ENCODE results near the gene ITGA11.

ITGA11 gene

GRCh38 chr15:68289057-68289456, 142.9 kb downstream of the ITGA11 start:
- no peak for DNase-seq (ENCODE audit: low spot score)
- TF ChIP-seq CTCF (IDR thresholded peaks at IDR 0.05; ENCODE audit: extremely low read depth, missing control alignments) = no peak

DNA sequence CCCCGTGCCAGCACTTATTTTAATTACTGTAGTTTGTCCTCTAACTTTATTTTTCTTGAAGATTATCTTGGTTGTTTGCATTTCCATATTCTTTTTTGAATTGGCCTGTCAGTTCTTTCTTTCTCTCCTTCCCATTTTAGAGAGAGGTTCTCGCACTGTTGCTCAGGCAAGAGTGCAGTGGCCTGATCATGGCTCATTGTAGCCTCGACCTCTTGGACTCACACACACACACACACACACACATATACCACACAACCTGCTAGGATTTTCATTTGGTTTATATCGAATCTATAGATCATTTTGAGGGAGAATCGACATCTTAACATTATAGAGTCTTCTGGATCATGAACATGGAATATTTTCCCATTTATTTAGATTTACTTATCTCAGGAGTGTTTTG, 145.7 kb downstream of the ITGA11 start:
- no peak for DNase-seq (ENCODE audit: low spot score)
- no peak for TF ChIP-seq CTCF (IDR thresholded peaks at IDR 0.05; ENCODE audit: extremely low read depth, missing control alignments)

GRCh38 chr15:68285259-68285980, 146.5 kb downstream of the ITGA11 start:
- TF ChIP-seq CTCF (IDR thresholded peaks at IDR 0.05; ENCODE audit: extremely low read depth, missing control alignments) = no peak

DNA sequence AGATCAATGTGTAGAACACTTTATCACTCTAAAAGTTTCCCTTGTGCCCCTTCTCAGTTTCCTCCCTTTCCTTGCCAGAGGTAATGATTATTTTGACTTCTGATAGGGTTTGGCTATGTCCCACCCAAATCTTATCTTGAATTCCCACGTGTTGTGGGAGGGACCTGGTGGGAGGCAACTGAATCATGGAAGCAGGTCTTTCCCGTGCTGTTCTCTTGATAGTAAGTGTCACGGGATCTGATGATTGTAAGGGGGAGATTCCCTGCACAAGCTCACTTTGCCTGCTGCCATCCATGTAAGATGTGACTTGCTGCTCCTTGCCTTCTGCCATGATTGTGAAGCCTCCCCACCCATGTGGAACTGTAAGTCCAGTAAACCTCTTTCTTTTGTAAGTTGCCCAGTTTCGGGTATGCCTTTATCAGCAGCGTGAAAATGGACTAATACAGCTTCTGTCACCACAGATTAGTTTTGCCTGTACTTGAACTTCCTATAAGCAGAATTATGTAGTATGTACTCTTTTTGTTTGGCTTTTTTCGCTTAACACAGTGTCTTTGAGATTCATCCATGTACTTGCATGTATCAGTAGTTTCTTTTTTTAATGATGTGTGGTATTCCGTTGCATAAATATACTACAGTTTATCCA, 147.2 kb downstream of the ITGA11 start:
- DNase-seq (ENCODE audit: low spot score) = no peak
- TF ChIP-seq CTCF (IDR thresholded peaks at IDR 0.05; ENCODE audit: extremely low read depth, missing control alignments) = no peak

More at GRCh38 chr15:68285259-68285980, 146.5 kb downstream of the ITGA11 start:
- no peak for DNase-seq (ENCODE audit: low spot score)

DNA sequence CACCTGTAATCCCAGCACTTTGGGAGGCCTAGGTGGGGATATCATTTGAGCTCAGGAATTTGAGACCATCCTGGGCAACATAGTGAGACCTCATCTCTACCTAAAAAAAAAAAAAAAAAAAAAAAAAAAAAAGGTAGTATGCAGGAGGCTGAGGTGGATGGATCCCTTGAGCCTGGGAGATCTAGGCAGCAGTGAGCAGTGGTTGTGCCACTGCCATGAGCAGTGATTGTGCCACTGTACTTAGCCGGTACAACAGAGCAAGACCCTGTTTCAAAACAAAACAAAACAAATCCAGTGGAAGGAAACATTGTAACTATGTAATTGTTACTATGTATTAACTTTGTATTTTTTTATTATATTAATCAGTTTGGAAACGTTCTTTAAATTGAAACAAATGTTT, 148.6 kb downstream of the ITGA11 start:
- no peak for TF ChIP-seq CTCF (IDR thresholded peaks at IDR 0.05; ENCODE audit: extremely low read depth, missing control alignments)
- DNase-seq (ENCODE audit: low spot score) = no peak

DNA sequence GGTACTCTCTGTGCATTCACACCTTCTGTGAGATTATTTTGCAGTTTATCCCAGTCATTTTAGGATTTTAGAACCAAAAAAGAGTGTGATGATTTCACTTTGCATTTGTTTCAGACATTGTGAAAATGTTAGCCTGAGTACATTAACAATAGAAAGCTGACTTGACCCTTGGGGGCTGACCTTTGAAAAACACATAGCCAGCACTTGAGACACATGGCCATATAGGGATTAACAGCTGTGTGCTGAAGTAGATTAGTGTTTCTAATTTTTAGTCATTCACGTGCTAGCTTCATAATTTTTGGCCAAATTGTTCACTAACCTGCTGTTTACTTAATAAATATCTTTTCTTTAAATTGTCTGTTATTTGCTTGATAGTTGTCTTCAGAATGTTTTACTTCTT, 151.0 kb downstream of the ITGA11 start:
- DNase-seq (ENCODE audit: low spot score) = no peak

More for the DNA sequence above, 151.0 kb downstream of the ITGA11 start:
- no peak for TF ChIP-seq CTCF (IDR thresholded peaks at IDR 0.05; ENCODE audit: extremely low read depth, missing control alignments)

Measured in GM20000 (cell line).